ENCODE measurements around the gene NPAS2. TPM values are rescaled to one million over a fixed set of nuclear protein-coding genes. Genes with fewer than 3 reads are reported as not detected.

Gene NPAS2
- polyA plus RNA-seq, 1 of the 3 experiments (the other 2 are of a cell fraction), result 58.5 TPM

DNA sequence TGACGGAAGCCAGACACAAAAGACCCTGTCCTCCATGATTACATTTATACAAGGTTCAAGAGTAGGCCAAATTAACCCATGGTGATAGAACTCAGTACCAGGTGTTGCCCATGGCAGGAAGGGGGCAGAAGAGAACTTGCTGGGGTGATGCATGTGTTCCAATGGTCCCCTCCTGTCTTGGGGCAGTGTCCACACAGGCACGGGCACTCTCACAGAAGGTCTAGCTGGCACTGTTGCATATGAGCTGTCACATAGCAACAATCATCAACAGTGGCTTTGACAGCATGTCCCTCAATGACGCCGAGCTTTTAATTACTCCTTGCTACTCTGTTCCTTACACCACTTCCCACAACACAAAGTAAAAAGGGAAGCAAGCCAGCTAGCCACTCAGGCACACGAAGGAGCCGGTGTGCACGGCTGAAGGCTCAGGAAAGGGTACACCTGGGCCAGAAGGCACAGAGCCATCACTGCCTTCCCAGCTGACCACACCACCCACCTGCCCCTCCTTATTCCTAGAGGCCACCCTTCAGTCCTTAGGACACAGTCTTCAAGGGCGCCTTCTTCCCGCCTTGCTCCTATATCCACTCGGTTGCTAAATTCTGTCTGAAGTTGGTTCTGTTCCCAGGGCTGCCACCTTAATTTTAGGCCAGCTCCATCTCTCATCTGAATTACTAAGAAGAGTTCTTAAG, 211.1 kb downstream of the NPAS2 start:
- CTCF ChIA-PET, result interaction anchor here (0.7 to 2.5 kb wide), 6 partner anchors 18 to 263 kb away, joined by 3 to 11 read pairs (median 4); partner anchors contain the start of gene TBC1D8
- H4K20me1 ChIP-seq (ENCODE audit: insufficient read depth), result no peaks in the 10 kb centered on the region

GRCh38 chr2:101032084-101032776, 212.3 kb downstream of the NPAS2 start:
- POLR2A ChIA-PET, result interaction anchor here (1.0 kb wide), 1 partner anchor 30 kb away, joined by 3 read pairs; the partner anchor contains the start of gene RPL31
- no peak for DNase-seq
- no peak overlapping the region for H3K4me2 ChIP-seq

More for the DNA sequence above, 211.1 kb downstream of the NPAS2 start:
- Histone ChIP-seq H3F3A (replicated peaks; ENCODE audit: insufficient read depth) (no peaks in the 10 kb centered on the region), H3K4me3 (ENCODE audit: low read depth in 2 of 2, low read length in 1 of 2) (no peak overlapping the region), H3K9ac (no peak overlapping the region), H3K9me3 (no peaks in the 10 kb centered on the region), H3K79me2 (ENCODE audit: insufficient read depth) (no peaks in the 10 kb centered on the region), H3K36me3 (replicated peaks in 1 of 2; ENCODE audit: control insufficient read depth in 1 of 2, insufficient read depth in 2 of 2, low read length in 1 of 2) (no peaks in the 10 kb centered on the region), H2AFZ (ENCODE audit: low read depth) (no peak overlapping the region), H3K27me3 (ENCODE audit: insufficient read depth) (no peaks in the 10 kb centered on the region), H3K4me2 (no peak overlapping the region), H3K27ac (ENCODE audit: low read depth in 2 of 2, low read length in 1 of 2) (no peak overlapping the region), H3K4me1 (ENCODE audit: control insufficient read depth in 1 of 2, insufficient read depth in 2 of 2, low read depth in 1 of 2, low read length in 1 of 2) (no peaks in the 10 kb centered on the region; a peak in 1 of 4 replicates), H3K9me2 (no peaks in the 10 kb centered on the region)
- 83% methylated on average over 10 of the region's 10 CpGs for WGBS (ENCODE audit: low lambda C conversion rate)
- DNase-seq, result no peak
- no peak for TF ChIP-seq GABPA (IDR thresholded peaks at IDR 0.05; ENCODE audit: low read depth)
- no peak for TF ChIP-seq YY1 (IDR thresholded peaks at IDR 0.05; ENCODE audit: low read depth)
- TF ChIP-seq ELF1 (IDR thresholded peaks at IDR 0.05), result no peak
- TF ChIP-seq ZBTB33 (IDR thresholded peaks at IDR 0.05; ENCODE audit: borderline replicate concordance, low read depth), result no peak
- no peak for TF ChIP-seq USF2 (IDR thresholded peaks at IDR 0.05; ENCODE audit: borderline replicate concordance, low read depth, low read length)
- no peak for TF ChIP-seq RAD21 (IDR thresholded peaks at IDR 0.05; ENCODE audit: low read length)
- TF ChIP-seq GATA2 (CRISPR knock-in tag; IDR thresholded peaks at IDR 0.05), result no peak
- TF ChIP-seq RCOR1 (IDR thresholded peaks at IDR 0.05; ENCODE audit: low read length), result no peak
- TF ChIP-seq NFIC (IDR thresholded peaks at IDR 0.05; ENCODE audit: borderline replicate concordance), result no peak
- no peak for TF ChIP-seq FOSL2 (IDR thresholded peaks at IDR 0.05; ENCODE audit: borderline replicate concordance, low read depth)
- no peak for TF ChIP-seq FOXJ3 (CRISPR knock-in tag; IDR thresholded peaks at IDR 0.05)
- TF ChIP-seq TAF1 (IDR thresholded peaks at IDR 0.05; ENCODE audit: borderline replicate concordance, low read depth, low read length), result no peak
- no peak for TF ChIP-seq CHD2 (IDR thresholded peaks at IDR 0.05; ENCODE audit: low read length, partially characterized antibody)
- TF ChIP-seq MEF2A (IDR thresholded peaks at IDR 0.05; ENCODE audit: borderline replicate concordance, low read depth), result no peak
- POLR2A ChIA-PET, result no interaction called here

More at GRCh38 chr2:101032084-101032776, 212.3 kb downstream of the NPAS2 start:
- CTCF ChIA-PET, result interaction anchor here (0.9 to 2.5 kb wide), 4 partner anchors 20 to 173 kb away, joined by 4 to 11 read pairs (median 6); no protein-coding TSS in a partner anchor
- no peak for TF ChIP-seq POLR2AphosphoS5 (IDR thresholded peaks at IDR 0.05; ENCODE audit: low read depth, low read length)
- no peak for TF ChIP-seq IRF3 (IDR thresholded peaks at IDR 0.05; ENCODE audit: low read depth, low read length)
- TF ChIP-seq FOSL2 (IDR thresholded peaks at IDR 0.05; ENCODE audit: borderline replicate concordance, low read depth), result no peak
- Histone ChIP-seq H4K20me1 (ENCODE audit: insufficient read depth) (no peaks in the 10 kb centered on the region), H3K4me3 (ENCODE audit: low read depth in 2 of 2, low read length in 1 of 2) (no peak overlapping the region), H3F3A (replicated peaks; ENCODE audit: insufficient read depth) (no peaks in the 10 kb centered on the region), H3K9me3 (no peaks in the 10 kb centered on the region), H3K27me3 (ENCODE audit: insufficient read depth) (no peaks in the 10 kb centered on the region), H3K9ac (no peak overlapping the region), H3K36me3 (replicated peaks in 1 of 2; ENCODE audit: control insufficient read depth in 1 of 2, insufficient read depth in 2 of 2, low read length in 1 of 2) (no peaks in the 10 kb centered on the region), H2AFZ (ENCODE audit: low read depth) (no peak overlapping the region), H3K9me2 (no peaks in the 10 kb centered on the region), H3K4me1 (ENCODE audit: control insufficient read depth in 1 of 2, insufficient read depth in 2 of 2, low read depth in 1 of 2, low read length in 1 of 2) (no peaks in the 10 kb centered on the region; a peak in 1 of 4 replicates), H3K27ac (ENCODE audit: low read depth in 2 of 2, low read length in 1 of 2) (no peak overlapping the region), H3K79me2 (ENCODE audit: insufficient read depth) (no peaks in the 10 kb centered on the region)
- WGBS (ENCODE audit: low lambda C conversion rate), result 95% methylated on average over 15 of the region's 15 CpGs

Measured in SK-N-SH (cell line).